ENCODE measurements around the gene LAMA3.

GRCh38 chr18:23992089-23992940 lies 303.1 kb downstream of the LAMA3 start:
- TF ChIP-seq CTCF (IDR thresholded peaks at IDR 0.05 in 2 of 3, conservative IDR thresholded peaks at IDR 0.05 in 1 of 3; ENCODE audit: control insufficient read depth in 2 of 3, extremely low read depth in 1 of 3, insufficient read depth in 1 of 3, low read depth in 3 of 3, low read length in 3 of 3) (no peak), ZNF217 (IDR thresholded peaks at IDR 0.05) (no peak), MAX (IDR thresholded peaks at IDR 0.05; ENCODE audit: low read depth, low read length) (no peak), ZNF274 (IDR thresholded peaks at IDR 0.05; ENCODE audit: insufficient read depth, insufficient read length) (no peak), E2F4 (IDR thresholded peaks at IDR 0.05; ENCODE audit: low read depth, low read length) (no peak), TCF3 (IDR thresholded peaks at IDR 0.05; ENCODE audit: borderline replicate concordance, insufficient read depth, low read depth, low read length) (no peak), BCL11A (IDR thresholded peaks at IDR 0.05; ENCODE audit: low read depth, low read length) (0 out of 2 replicates have a peak, but pooled peaks have one; percentile 32)

Measured in GM12878 (cell line).